Measurements from ENCODE around the gene LRRC61. TPM values are rescaled to one million over a fixed set of nuclear protein-coding genes. Genes with fewer than 3 reads are reported as not detected.

LRRC61 gene
- total RNA-seq, 1 donor from 2014 or later: 70.8 TPM

- H3K4me3 ChIP-seq (ENCODE audit: low read depth, low read length): peak overlapping the region; percentile 69
- H3K36me3 ChIP-seq (ENCODE audit: control insufficient read depth, insufficient read depth, low read length): peaks cover 2% of the 10 kb centered on the region
- TF ChIP-seq, protein P1, sequence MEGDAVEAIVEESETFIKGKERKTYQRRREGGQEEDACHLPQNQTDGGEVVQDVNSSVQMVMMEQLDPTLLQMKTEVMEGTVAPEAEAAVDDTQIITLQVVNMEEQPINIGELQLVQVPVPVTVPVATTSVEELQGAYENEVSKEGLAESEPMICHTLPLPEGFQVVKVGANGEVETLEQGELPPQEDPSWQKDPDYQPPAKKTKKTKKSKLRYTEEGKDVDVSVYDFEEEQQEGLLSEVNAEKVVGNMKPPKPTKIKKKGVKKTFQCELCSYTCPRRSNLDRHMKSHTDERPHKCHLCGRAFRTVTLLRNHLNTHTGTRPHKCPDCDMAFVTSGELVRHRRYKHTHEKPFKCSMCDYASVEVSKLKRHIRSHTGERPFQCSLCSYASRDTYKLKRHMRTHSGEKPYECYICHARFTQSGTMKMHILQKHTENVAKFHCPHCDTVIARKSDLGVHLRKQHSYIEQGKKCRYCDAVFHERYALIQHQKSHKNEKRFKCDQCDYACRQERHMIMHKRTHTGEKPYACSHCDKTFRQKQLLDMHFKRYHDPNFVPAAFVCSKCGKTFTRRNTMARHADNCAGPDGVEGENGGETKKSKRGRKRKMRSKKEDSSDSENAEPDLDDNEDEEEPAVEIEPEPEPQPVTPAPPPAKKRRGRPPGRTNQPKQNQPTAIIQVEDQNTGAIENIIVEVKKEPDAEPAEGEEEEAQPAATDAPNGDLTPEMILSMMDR (IDR thresholded peaks at IDR 0.05; ENCODE audit: insufficient read depth, low read length, poor library complexity, severe bottlenecking): peak; percentile 41
- peak; percentile 67 for DNase-seq (ENCODE audit: low read depth)
- H3K27me3 ChIP-seq (ENCODE audit: control insufficient read depth, insufficient read depth, low read length): no peaks in the 10 kb centered on the region
Measured at GRCh38 chr7:150378115-150378852, 55.1 kb downstream of the LRRC61 start.

GRCh38 chr7:150378853-150379440, 55.8 kb downstream of the LRRC61 start, which contains the start of gene ZNF775:
Gene ZNF775, plus strand, starts transcription at chr7:150379330. Its CDS starts 9,141 bp downstream, at chr7:150388471.
- Histone ChIP-seq H3K36me3 (ENCODE audit: control insufficient read depth, insufficient read depth, low read length) (peaks cover under 1% of the 10 kb centered on the region), H3K4me3 (ENCODE audit: low read depth, low read length) (peak within 1 kb of the TSS; percentile 82), H3K27me3 (ENCODE audit: control insufficient read depth, insufficient read depth, low read length) (no peaks in the 10 kb centered on the region)
- DNase-seq (ENCODE audit: low read depth): peak; percentile 67
- TF ChIP-seq, protein P1 (IDR thresholded peaks at IDR 0.05; ENCODE audit: insufficient read depth, low read length, poor library complexity, severe bottlenecking): no peak

- Histone ChIP-seq H3K36me3 (ENCODE audit: control insufficient read depth, insufficient read depth, low read length) (no peaks in the 10 kb centered on the region), H3K4me3 (ENCODE audit: low read depth, low read length) (peak overlapping the region; percentile 82), H3K27me3 (ENCODE audit: control insufficient read depth, insufficient read depth, low read length) (no peaks in the 10 kb centered on the region)
- TF ChIP-seq, protein P1 (IDR thresholded peaks at IDR 0.05; ENCODE audit: insufficient read depth, low read length, poor library complexity, severe bottlenecking): no peak
- no peak for DNase-seq (ENCODE audit: low read depth)
Measured at GRCh38 chr7:150379441-150380379, 56.6 kb downstream of the LRRC61 start.

DNA sequence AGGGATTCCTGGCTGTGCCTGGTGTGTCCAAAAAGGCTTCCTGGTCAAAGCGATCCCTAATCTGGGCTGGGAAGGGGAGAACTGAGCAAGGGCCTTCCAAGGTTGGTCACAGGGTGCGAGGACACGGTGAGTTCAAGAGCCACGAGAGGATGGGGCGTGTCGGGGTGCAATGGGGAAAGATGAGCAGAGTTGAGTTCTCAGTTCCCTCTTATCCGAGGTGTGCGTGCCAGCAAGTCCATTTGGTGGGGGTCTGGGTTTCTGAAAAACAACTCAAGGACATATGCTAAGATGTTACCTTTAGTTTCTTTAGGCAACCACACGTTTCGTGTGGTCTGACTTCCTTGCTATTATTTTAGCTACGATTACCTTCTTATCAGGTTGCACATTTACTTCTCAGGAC, 57.3 kb downstream of the LRRC61 start:
- Histone ChIP-seq H3K27me3 (ENCODE audit: control insufficient read depth, insufficient read depth, low read length) (no peaks in the 10 kb centered on the region), H3K36me3 (ENCODE audit: control insufficient read depth, insufficient read depth, low read length) (no peaks in the 10 kb centered on the region), H3K4me3 (ENCODE audit: low read depth, low read length) (peak overlapping the region; percentile 82)
- no peak for DNase-seq (ENCODE audit: low read depth)
- TF ChIP-seq, protein P1 (IDR thresholded peaks at IDR 0.05; ENCODE audit: insufficient read depth, low read length, poor library complexity, severe bottlenecking): no peak

GRCh38 chr7:150381096-150381495, 57.9 kb downstream of the LRRC61 start:
- Histone ChIP-seq H3K27me3 (ENCODE audit: control insufficient read depth, insufficient read depth, low read length) (no peaks in the 10 kb centered on the region), H3K4me3 (ENCODE audit: low read depth, low read length) (no peak overlapping the region), H3K36me3 (ENCODE audit: control insufficient read depth, insufficient read depth, low read length) (no peaks in the 10 kb centered on the region)
- DNase-seq (ENCODE audit: low read depth): no peak
- TF ChIP-seq, protein P1 (IDR thresholded peaks at IDR 0.05; ENCODE audit: insufficient read depth, low read length, poor library complexity, severe bottlenecking): no peak

Data from kidney epithelial cell (primary cell).